T-cell (primary cell): Measurements from ENCODE around the gene ABCB4. TPM values are rescaled to one million over a fixed set of nuclear protein-coding genes. Genes with fewer than 3 reads are reported as not detected.

Source experiments
- ATAC-seq, 4 experiments: fragments of 200-7000 bp in 3 of 4; fragments of 150-1000 bp in 1 of 4; cut with Tn5 transposase; replicated peaks in 1 of 4; 1 replicate in 3 of 4; 2 replicates in 1 of 4; pipeline ENCODE4 v1.10.0; 2021; ENCODE audit warnings: moderate library complexity in 3 of 4, mild to moderate bottlenecking in 2 of 4, moderate number of reproducible peaks in 1 of 4
- CTCF ChIA-PET, 2 donors: fragments of 300-600 bp; sonication (Branson Sonifier 250); formaldehyde crosslinking; loops; one replicate each; lab custom pipeline; 2022; ENCODE audit warnings: antibody characterized with exemption in 2 of 2; lab: Charles Lee
- POLR2A ChIA-PET, 2 donors: fragments of 300-600 bp; sonication (Branson Sonifier 250); formaldehyde crosslinking; loops; one replicate each; lab custom pipeline; 2022; ENCODE audit warnings: antibody characterized with exemption in 2 of 2; lab: Charles Lee
- DNase-seq, 35 experiments: peaks; one replicate each; pipeline versions ENCODE4 v3.0.0 to v3.0.0-alpha.2; 2013 to 2023
- H3K27ac ChIP-seq: one replicate; pipeline ENCODE4 v1.5.1; 2013; ENCODE audit warnings: low read length
- H3K27me3 ChIP-seq, 2 experiments: replicated peaks in 1 of 2; 1 replicate in 1 of 2; 2 replicates in 1 of 2; pipeline versions ENCODE4 v1.6.1 to v1.7.0; 2013; ENCODE audit warnings: low read length in 1 of 2, mixed read lengths in 1 of 2; ENCODE audit not compliant: control insufficient read depth in 2 of 2, insufficient read depth in 2 of 2; ENCODE audit errors: extremely low read depth in 1 of 2
- H3K36me3 ChIP-seq, 2 donors: 1 replicate in 1 of 2; 2 replicates in 1 of 2; pipeline versions ENCODE4 v1.6.1 to v1.7.0; 2013; ENCODE audit warnings: low read length in 1 of 2; ENCODE audit not compliant: control insufficient read depth in 2 of 2, insufficient read depth in 1 of 2; ENCODE audit errors: extremely low read depth in 1 of 2
- H3K4me1 ChIP-seq, 2 experiments: 1 replicate in 1 of 2; 2 replicates in 1 of 2; pipeline versions ENCODE4 v1.6.1 to v1.7.0; 2013; ENCODE audit warnings: low read length in 2 of 2, mixed read lengths in 1 of 2; ENCODE audit not compliant: insufficient read depth in 2 of 2, control insufficient read depth in 1 of 2; ENCODE audit errors: extremely low read depth in 1 of 2
- H3K4me3 ChIP-seq, 2 donors: 1 replicate in 1 of 2; 2 replicates in 1 of 2; pipeline versions ENCODE4 v1.5.1 to v1.7.0; 2013; ENCODE audit warnings: mild to moderate bottlenecking in 2 of 2, low read length in 1 of 2, moderate library complexity in 1 of 2; ENCODE audit not compliant: control insufficient read depth in 1 of 2; ENCODE audit errors: extremely low read depth in 1 of 2
- H3K9me3 ChIP-seq: 2 replicates; pipeline ENCODE4 v1.7.0; 2013
- H3K27ac Mint-ChIP-seq, 2 donors: one replicate each; pipeline ENCODE4 v1.8.0; 2020 to 2021; ENCODE audit warnings: mild to moderate bottlenecking in 2 of 2, mixed read lengths in 2 of 2
- H3K27me3 Mint-ChIP-seq, 2 donors: one replicate each; pipeline ENCODE4 v1.8.0; 2021 to 2022; ENCODE audit warnings: mixed read lengths in 2 of 2
- H3K36me3 Mint-ChIP-seq: one replicate; pipeline ENCODE4 v1.8.0; 2021; ENCODE audit warnings: mixed read lengths
- H3K4me1 Mint-ChIP-seq, 3 donors: one replicate each; pipeline ENCODE4 v1.8.0; 2020 to 2022; ENCODE audit warnings: mixed read lengths in 3 of 3, mild to moderate bottlenecking in 1 of 3
- H3K4me3 Mint-ChIP-seq, 3 donors: one replicate each; pipeline ENCODE4 v1.8.0; 2020 to 2022; ENCODE audit warnings: mild to moderate bottlenecking in 3 of 3, mixed read lengths in 3 of 3, moderate library complexity in 3 of 3
- H3K9me3 Mint-ChIP-seq, 3 donors: one replicate each; pipeline ENCODE4 v1.8.0; 2020 to 2022; ENCODE audit warnings: mixed read lengths in 3 of 3
- WGBS: methylation state at CpG from one replicate; pipeline ENCODE4 v1.1.5; 2013; ENCODE audit warnings: missing lambda C conversion rate; ENCODE audit not compliant: insufficient coverage; 5-methylcytosine and 5-hydroxymethylcytosine counted together
- total RNA-seq, 35 experiments: library from RNA in 6 of 35; stranded (reverse) in 6 of 35; fragments of 120-200 nt in 1 of 35; gene quantifications; one replicate each; pipeline versions ENCODE4 v1.2.1 to v1.2.4 and lab custom pipeline; 2013 to 2026

The ABCB4 gene
- total RNA-seq, 5 donors from 2014 or later (not counting 1 experiment from before 2014, with no cell fraction given), result 0.12 to 2.0 (median 0.60) TPM

GRCh38 chr7:87511510-87511909 lies 36.0 kb upstream of the ABCB4 start:
- Mint-ChIP-seq H3K27ac (no peak overlapping the region), H3K36me3 (peaks cover 8% of the 10 kb centered on the region), H3K27me3 (no peaks in the 10 kb centered on the region), H3K4me3 (no peak overlapping the region), H3K9me3 (no peaks in the 10 kb centered on the region), H3K4me1 (no peaks in the 10 kb centered on the region)
- CTCF ChIA-PET, result interaction anchor here in 1 of 2 donors (0.9 kb wide), 1 partner anchor 22 kb away, joined by 5 read pairs; no protein-coding TSS in a partner anchor
- no CpG with 5 or more reads among the region's 1 CpG for WGBS
- POLR2A ChIA-PET, result interaction anchor here in 1 of 2 donors (0.7 kb wide), 1 partner anchor 37 kb away, joined by 4 read pairs; no protein-coding TSS in a partner anchor
- no peaks in the 10 kb centered on the region for H3K4me1 ChIP-seq
- no peaks in the 10 kb centered on the region for H3K27me3 ChIP-seq
- no peak overlapping the region for H3K27ac ChIP-seq
- H3K4me3 ChIP-seq, result no peak overlapping the region
- H3K36me3 ChIP-seq, result peaks cover 13 to 26% of the 10 kb centered on the region in 2 donors
- ATAC-seq (no peak), DNase-seq (no peak)
- H3K9me3 ChIP-seq, result no peaks in the 10 kb centered on the region

GRCh38 chr7:87510411-87510875 lies 35.0 kb upstream of the ABCB4 start:
- ATAC-seq, result no peak
- H3K27ac Mint-ChIP-seq, result no peak overlapping the region

GRCh38 chr7:87507446-87507845 lies 32.0 kb upstream of the ABCB4 start:
- Histone ChIP-seq H3K36me3 (peaks cover 6 to 21% of the 10 kb centered on the region in 2 donors), H3K27me3 (no peaks in the 10 kb centered on the region), H3K27ac (no peak overlapping the region), H3K4me1 (no peaks in the 10 kb centered on the region), H3K4me3 (no peak overlapping the region), H3K9me3 (no peaks in the 10 kb centered on the region)
- DNase-seq, result no peak
- H3K27ac Mint-ChIP-seq, result no peak overlapping the region
- no peaks in the 10 kb centered on the region for H3K4me1 Mint-ChIP-seq
- H3K36me3 Mint-ChIP-seq, result no peaks in the 10 kb centered on the region
- no peaks in the 10 kb centered on the region for H3K9me3 Mint-ChIP-seq
- H3K27me3 Mint-ChIP-seq, result no peaks in the 10 kb centered on the region
- CTCF ChIA-PET, result no interaction called here
- POLR2A ChIA-PET, result no interaction called here
- 100% methylated on average over 1 of the region's 3 CpGs for WGBS
- ATAC-seq, result no peak
- no peak overlapping the region for H3K4me3 Mint-ChIP-seq

More at GRCh38 chr7:87510411-87510875, 35.0 kb upstream of the ABCB4 start:
- no peaks in the 10 kb centered on the region for H3K4me1 Mint-ChIP-seq
- H3K4me1 ChIP-seq, result no peaks in the 10 kb centered on the region
- H3K36me3 Mint-ChIP-seq, result peaks cover 8% of the 10 kb centered on the region
- H3K9me3 ChIP-seq, result no peaks in the 10 kb centered on the region
- ChIA-PET POLR2A (no interaction called here), CTCF (no interaction called here)
- peaks cover 13 to 27% of the 10 kb centered on the region in 2 donors for H3K36me3 ChIP-seq
- no peak overlapping the region for H3K4me3 Mint-ChIP-seq
- no peaks in the 10 kb centered on the region for H3K9me3 Mint-ChIP-seq
- H3K27ac ChIP-seq, result no peak overlapping the region
- no peak for DNase-seq
- no peaks in the 10 kb centered on the region for H3K27me3 ChIP-seq
- no peak overlapping the region for H3K4me3 ChIP-seq
- H3K27me3 Mint-ChIP-seq, result no peaks in the 10 kb centered on the region
- 88% methylated on average over 1 of the region's 1 CpG for WGBS

- no peak overlapping the region for H3K27ac Mint-ChIP-seq
- Histone ChIP-seq H3K9me3 (no peaks in the 10 kb centered on the region), H3K4me1 (no peaks in the 10 kb centered on the region), H3K4me3 (no peak overlapping the region), H3K36me3 (peaks cover 6 to 21% of the 10 kb centered on the region in 2 donors), H3K27ac (no peak overlapping the region), H3K27me3 (no peaks in the 10 kb centered on the region)
- H3K27me3 Mint-ChIP-seq, result no peaks in the 10 kb centered on the region
- ChIA-PET CTCF (interaction anchor here (0.5 to 1.4 kb wide), 7 partner anchors 9 to 663 kb away, joined by 3 to 18 read pairs (median 4); no protein-coding TSS in a partner anchor), POLR2A (no interaction called here)
- H3K4me1 Mint-ChIP-seq, result no peaks in the 10 kb centered on the region
- DNase-seq (peak in 1 of 35 experiments; percentile 25), ATAC-seq (no peak)
- no peak overlapping the region for H3K4me3 Mint-ChIP-seq
- WGBS, result 100% methylated on average over 1 of the region's 3 CpGs
- H3K36me3 Mint-ChIP-seq, result no peaks in the 10 kb centered on the region
- no peaks in the 10 kb centered on the region for H3K9me3 Mint-ChIP-seq
Measured at GRCh38 chr7:87506246-87507180, 31.0 kb upstream of the ABCB4 start.

- WGBS, result 63% methylated on average over 1 of the region's 5 CpGs
- H3K27me3 ChIP-seq, result no peaks in the 10 kb centered on the region
- H3K4me3 Mint-ChIP-seq, result no peak overlapping the region
- H3K4me3 ChIP-seq, result no peak overlapping the region
- no peaks in the 10 kb centered on the region for H3K36me3 Mint-ChIP-seq
- no peaks in the 10 kb centered on the region for H3K27me3 Mint-ChIP-seq
- H3K27ac ChIP-seq, result no peak overlapping the region
- ChIA-PET CTCF (interaction anchor here (0.5 to 1.4 kb wide), 7 partner anchors 10 to 664 kb away, joined by 3 to 18 read pairs (median 3); no protein-coding TSS in a partner anchor), POLR2A (no interaction called here)
- DNase-seq (no peak), ATAC-seq (no peak)
- no peaks in the 10 kb centered on the region for H3K9me3 ChIP-seq
- no peaks in the 10 kb centered on the region for H3K9me3 Mint-ChIP-seq
- H3K4me1 Mint-ChIP-seq, result no peaks in the 10 kb centered on the region
- H3K36me3 ChIP-seq, result peaks cover 6 to 20% of the 10 kb centered on the region in 2 donors
- H3K4me1 ChIP-seq, result no peaks in the 10 kb centered on the region
- no peak overlapping the region for H3K27ac Mint-ChIP-seq
Measured at GRCh38 chr7:87505557-87506245, 30.2 kb upstream of the ABCB4 start.

GRCh38 chr7:87505122-87505521 lies 29.6 kb upstream of the ABCB4 start:
- WGBS, result no CpG with 5 or more reads among the region's 5 CpGs
- Histone ChIP-seq H3K9me3 (no peaks in the 10 kb centered on the region), H3K27ac (no peak overlapping the region), H3K4me3 (no peak overlapping the region), H3K4me1 (no peaks in the 10 kb centered on the region), H3K36me3 (peaks cover under 1 to 16% of the 10 kb centered on the region in 2 donors), H3K27me3 (no peaks in the 10 kb centered on the region)
- H3K4me1 Mint-ChIP-seq, result no peaks in the 10 kb centered on the region
- H3K27ac Mint-ChIP-seq, result no peak overlapping the region
- no peak for ATAC-seq
- DNase-seq, result no peak
- CTCF ChIA-PET, result interaction anchor here (0.6 to 1.4 kb wide), 5 partner anchors 10 to 1182 kb away, joined by 3 to 5 read pairs (median 4); no protein-coding TSS in a partner anchor
- no peaks in the 10 kb centered on the region for H3K27me3 Mint-ChIP-seq
- H3K9me3 Mint-ChIP-seq, result no peaks in the 10 kb centered on the region
- no peaks in the 10 kb centered on the region for H3K36me3 Mint-ChIP-seq
- POLR2A ChIA-PET, result no interaction called here
- H3K4me3 Mint-ChIP-seq, result no peak overlapping the region
